SK-N-MC (cell line): Measurements from ENCODE around the gene SASH1.

Source experiments
- EZH2 ChIP-seq: fragments of 200-600 bp; sonication (generic); IDR thresholded peaks from one replicate; pipeline ENCODE4 v1.6.1; 2017; ENCODE audit warnings: antibody characterized with exemption
- FOXP2 ChIP-seq: optimal IDR thresholded peaks from 2 replicates; pipeline ENCODE3; 2011; ENCODE audit warnings: mild to moderate bottlenecking, moderate library complexity; ENCODE audit not compliant: insufficient read depth; ENCODE audit errors: extremely low read length, control extremely low read depth
- POLR2AphosphoS5 ChIP-seq: IDR thresholded peaks from 2 replicates; pipeline ENCODE4 v1.6.1; 2012; ENCODE audit warnings: mild to moderate bottlenecking, low read depth, low read length, borderline replicate concordance

DNA sequence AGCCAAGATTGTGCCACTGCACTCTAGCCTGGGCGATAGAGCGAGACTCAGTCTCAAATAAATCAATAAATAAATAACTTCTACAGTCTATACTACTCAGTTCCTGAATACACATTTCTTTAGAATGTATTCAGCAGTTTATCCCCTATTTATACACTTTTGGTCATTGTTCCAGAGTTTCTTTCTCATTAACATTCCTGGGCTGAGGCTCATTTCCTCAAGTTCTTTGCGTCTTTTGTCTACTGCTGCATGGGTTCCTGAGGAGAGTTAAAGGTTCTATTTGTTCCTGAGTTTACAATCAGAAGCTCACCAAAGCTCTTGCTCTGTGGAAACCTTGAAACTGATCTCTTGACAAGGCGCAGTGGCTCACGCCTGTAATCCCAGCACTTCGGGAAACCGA lies 37.7 kb upstream of the SASH1 start:
- TF ChIP-seq EZH2 (no peak), POLR2AphosphoS5 (no peak), FOXP2 (no peak)
